GM13976 (cell line): ENCODE data around the gene ATP8B4.

Experiments
- DNase-seq: peaks from one replicate; pipeline ENCODE4 v3.0.0; 2012; ENCODE audit warnings: low spot score
- CTCF ChIP-seq: IDR thresholded peaks from 2 replicates; pipeline ENCODE4 v1.5.1; 2012; ENCODE audit warnings: borderline replicate concordance, mild to moderate bottlenecking; ENCODE audit not compliant: insufficient read depth; ENCODE audit errors: extremely low read depth, missing control alignments, control extremely low read depth
- in situ Hi-C: fragments of 300-500 bp; cut with MboI; formaldehyde crosslinking; loops from one replicate; pipeline ENCODE4 v1.12.0; 2022; ENCODE audit warnings: low sequenced_read_pairs, mixed read lengths, inconsistent platforms; ENCODE audit not compliant: unreplicated experiment

ATP8B4 gene

GRCh38 chr15:49883121-49883520 lies 235.9 kb downstream of the ATP8B4 start:
- no peak for DNase-seq
- in situ Hi-C loops = no loop called here
- no peak for TF ChIP-seq CTCF

GRCh38 chr15:49881866-49882265 lies 237.2 kb downstream of the ATP8B4 start:
- no peak for DNase-seq
- in situ Hi-C loops = no loop called here
- TF ChIP-seq CTCF = no peak

GRCh38 chr15:49881433-49881832 lies 237.6 kb downstream of the ATP8B4 start:
- in situ Hi-C loops = no loop called here
- no peak for TF ChIP-seq CTCF
- DNase-seq = no peak

- in situ Hi-C loops = no loop called here
- no peak for DNase-seq
- no peak for TF ChIP-seq CTCF
Measured at GRCh38 chr15:49877873-49878521, 241.0 kb downstream of the ATP8B4 start.

GRCh38 chr15:49877117-49877872 lies 241.7 kb downstream of the ATP8B4 start:
- no peak for DNase-seq
- no peak for TF ChIP-seq CTCF
- in situ Hi-C loops = no loop called here

- no peak for DNase-seq
- in situ Hi-C loops = no loop called here
Measured at GRCh38 chr15:49876401-49877038, 242.5 kb downstream of the ATP8B4 start.

More at GRCh38 chr15:49876401-49877038, 242.5 kb downstream of the ATP8B4 start:
- TF ChIP-seq CTCF = peak; percentile 2
